Stimulated activated CD4-positive, alpha-beta T cell treated with anti-CD3 and anti-CD28 coated beads, Interleukin-15, amount 100 ng/mL, for 48 hours (primary cell): ENCODE data around the gene CYBRD1.

Source experiments
- DNase-seq, 2 donors: peaks; one replicate each; pipeline ENCODE4 v3.0.0-alpha.2; 2020; ENCODE audit warnings: low read depth in 2 of 2

Gene CYBRD1

GRCh38 chr2:171553858-171554257, 31.6 kb downstream of the CYBRD1 start:
- DNase-seq = no peak

- no peak for DNase-seq
Measured at GRCh38 chr2:171554991-171555615, 32.8 kb downstream of the CYBRD1 start.

GRCh38 chr2:171557363-171557762, 35.1 kb downstream of the CYBRD1 start:
- DNase-seq = no peak

- DNase-seq = no peak
Measured at GRCh38 chr2:171563301-171563700, 41.0 kb downstream of the CYBRD1 start.

- no peak for DNase-seq
Measured at GRCh38 chr2:171564463-171564862, 42.2 kb downstream of the CYBRD1 start.

GRCh38 chr2:171566057-171566456, 43.8 kb downstream of the CYBRD1 start:
- no peak for DNase-seq

GRCh38 chr2:171566753-171567152, 44.5 kb downstream of the CYBRD1 start:
- DNase-seq = no peak

- no peak for DNase-seq
Measured at GRCh38 chr2:171568089-171568488, 45.8 kb downstream of the CYBRD1 start.

- no peak for DNase-seq
Measured at GRCh38 chr2:171571721-171572120, 49.4 kb downstream of the CYBRD1 start.

- peak; percentile 60 to 74 for DNase-seq
Measured at GRCh38 chr2:171574149-171574795, 52.0 kb downstream of the CYBRD1 start.

- no peak for DNase-seq
Measured at GRCh38 chr2:171575606-171576005, 53.3 kb downstream of the CYBRD1 start.

- DNase-seq = no peak
Measured at GRCh38 chr2:171578127-171578803, 56.0 kb downstream of the CYBRD1 start.

GRCh38 chr2:171579481-171579880, 57.2 kb downstream of the CYBRD1 start:
- DNase-seq = no peak

- no peak for DNase-seq
Measured at GRCh38 chr2:171583566-171583965, 61.3 kb downstream of the CYBRD1 start.

- no peak for DNase-seq
Measured at GRCh38 chr2:171584001-171584400, 61.7 kb downstream of the CYBRD1 start.

- DNase-seq = no peak
Measured at GRCh38 chr2:171587132-171587531, 64.9 kb downstream of the CYBRD1 start.

GRCh38 chr2:171587567-171587966, 65.3 kb downstream of the CYBRD1 start:
- DNase-seq = no peak

- no peak for DNase-seq
Measured at GRCh38 chr2:171590116-171590515, 67.8 kb downstream of the CYBRD1 start.

- no peak for DNase-seq
Measured at GRCh38 chr2:171592036-171592555, 69.8 kb downstream of the CYBRD1 start.

GRCh38 chr2:171595456-171595855, 73.2 kb downstream of the CYBRD1 start:
- no peak for DNase-seq

GRCh38 chr2:171595896-171596295, 73.6 kb downstream of the CYBRD1 start:
- no peak for DNase-seq

- DNase-seq = peak; percentile 36
Measured at GRCh38 chr2:171598713-171599319, 76.5 kb downstream of the CYBRD1 start.
